Choroid plexus epithelial cell (primary cell): Measurements from ENCODE around the gene SOWAHC.
"Not testable (repeated sequence)": the region's sequence is repeated elsewhere in the genome, so short reads cannot be mapped to it uniquely, and the experiment has no call there.

Experiments
- DNase-seq: peaks from one replicate; pipeline ENCODE4 v3.0.0-alpha.2; 2010; ENCODE audit warnings: low read depth
- H3K4me3 ChIP-seq: 2 replicates; pipeline ENCODE4 v1.5.1; 2011; ENCODE audit warnings: low read depth, mild to moderate bottlenecking, control low read depth, low read length, moderate library complexity
- TF ChIP-seq, protein P1 (sequence below): conservative IDR thresholded peaks from 2 replicates; pipeline ENCODE4 v1.5.1; 2011; ENCODE audit warnings: low read depth, mild to moderate bottlenecking, control low read depth, inconsistent platforms, low read length, moderate library complexity

Gene SOWAHC

DNA sequence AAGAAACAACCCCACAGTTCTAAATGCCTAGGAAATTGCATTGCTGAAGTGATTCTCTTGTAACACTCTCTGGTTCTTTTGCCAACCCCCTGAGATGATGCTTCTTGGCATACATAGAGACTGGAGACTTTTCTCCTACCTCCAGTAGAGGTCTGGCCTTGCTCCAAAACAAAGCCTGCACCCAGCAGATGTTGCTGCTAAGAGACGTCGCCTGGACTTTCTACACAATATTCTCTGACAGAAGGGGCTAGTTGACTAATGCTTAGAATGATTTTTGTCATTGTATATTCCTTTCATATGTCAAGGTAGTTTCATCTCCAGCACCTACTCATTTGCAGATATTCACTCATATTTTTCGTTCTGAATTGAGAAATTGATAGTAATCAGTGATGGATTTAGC, 24.6 kb downstream of the SOWAHC start:
- TF ChIP-seq, protein P1, sequence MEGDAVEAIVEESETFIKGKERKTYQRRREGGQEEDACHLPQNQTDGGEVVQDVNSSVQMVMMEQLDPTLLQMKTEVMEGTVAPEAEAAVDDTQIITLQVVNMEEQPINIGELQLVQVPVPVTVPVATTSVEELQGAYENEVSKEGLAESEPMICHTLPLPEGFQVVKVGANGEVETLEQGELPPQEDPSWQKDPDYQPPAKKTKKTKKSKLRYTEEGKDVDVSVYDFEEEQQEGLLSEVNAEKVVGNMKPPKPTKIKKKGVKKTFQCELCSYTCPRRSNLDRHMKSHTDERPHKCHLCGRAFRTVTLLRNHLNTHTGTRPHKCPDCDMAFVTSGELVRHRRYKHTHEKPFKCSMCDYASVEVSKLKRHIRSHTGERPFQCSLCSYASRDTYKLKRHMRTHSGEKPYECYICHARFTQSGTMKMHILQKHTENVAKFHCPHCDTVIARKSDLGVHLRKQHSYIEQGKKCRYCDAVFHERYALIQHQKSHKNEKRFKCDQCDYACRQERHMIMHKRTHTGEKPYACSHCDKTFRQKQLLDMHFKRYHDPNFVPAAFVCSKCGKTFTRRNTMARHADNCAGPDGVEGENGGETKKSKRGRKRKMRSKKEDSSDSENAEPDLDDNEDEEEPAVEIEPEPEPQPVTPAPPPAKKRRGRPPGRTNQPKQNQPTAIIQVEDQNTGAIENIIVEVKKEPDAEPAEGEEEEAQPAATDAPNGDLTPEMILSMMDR: no peak
- peak; percentile 80 for DNase-seq
- H3K4me3 ChIP-seq: no peak overlapping the region

DNA sequence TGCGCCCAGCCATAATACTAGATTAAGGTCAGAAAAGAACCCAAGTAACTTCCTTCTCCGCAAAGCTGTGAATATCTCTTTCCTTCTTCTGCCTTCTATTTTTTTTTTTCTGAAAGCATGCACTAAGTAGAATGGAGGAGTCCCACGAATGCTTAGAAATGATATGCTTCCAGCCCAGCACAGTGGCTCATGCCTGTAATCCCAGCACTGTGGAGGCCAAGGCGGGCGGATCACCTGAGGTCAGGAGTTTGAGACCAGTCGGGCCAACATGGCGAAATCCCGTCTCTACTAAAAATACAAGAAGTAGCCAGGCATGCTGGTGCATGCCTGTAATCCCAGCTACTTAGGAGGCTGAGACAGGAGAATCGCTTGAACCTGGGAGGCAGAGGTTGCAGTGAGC, 25.8 kb downstream of the SOWAHC start:
- not testable (repeated sequence) for H3K4me3 ChIP-seq, DNase-seq

DNA sequence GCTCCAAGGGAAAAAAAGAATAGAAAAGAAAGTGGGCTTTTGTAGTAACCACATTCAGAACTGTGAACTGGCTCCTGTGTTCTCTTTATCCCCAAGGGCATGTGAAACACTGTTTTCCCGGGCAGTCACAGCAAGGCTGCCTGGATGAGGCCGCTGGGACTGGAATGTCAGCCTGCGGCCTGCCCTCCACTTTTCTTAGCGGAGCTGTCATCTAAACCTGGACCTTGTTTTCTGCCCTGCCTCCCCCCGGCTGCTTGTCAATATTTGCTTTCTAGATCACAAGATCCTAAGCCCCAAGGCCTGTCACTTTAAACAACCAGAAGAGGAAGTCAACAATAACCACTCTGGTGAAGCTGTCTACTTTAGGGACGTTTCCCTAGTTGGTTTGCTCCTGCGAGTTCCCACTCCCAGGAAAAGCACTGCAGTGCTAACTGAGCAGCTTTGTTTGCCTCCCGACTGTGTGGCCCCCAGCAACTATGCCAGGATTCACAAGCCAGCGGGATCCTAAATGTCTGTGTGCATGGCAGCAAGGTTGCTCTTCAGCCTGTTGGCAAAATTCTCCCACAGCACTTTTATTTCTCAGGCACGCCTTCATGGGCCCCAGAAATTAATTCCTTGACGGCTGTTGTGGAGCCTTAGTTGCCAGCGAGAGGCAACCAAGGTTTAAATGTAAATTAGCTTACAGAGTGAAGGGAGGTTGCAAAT, 30.6 kb downstream of the SOWAHC start:
- no peak overlapping the region for H3K4me3 ChIP-seq

DNA sequence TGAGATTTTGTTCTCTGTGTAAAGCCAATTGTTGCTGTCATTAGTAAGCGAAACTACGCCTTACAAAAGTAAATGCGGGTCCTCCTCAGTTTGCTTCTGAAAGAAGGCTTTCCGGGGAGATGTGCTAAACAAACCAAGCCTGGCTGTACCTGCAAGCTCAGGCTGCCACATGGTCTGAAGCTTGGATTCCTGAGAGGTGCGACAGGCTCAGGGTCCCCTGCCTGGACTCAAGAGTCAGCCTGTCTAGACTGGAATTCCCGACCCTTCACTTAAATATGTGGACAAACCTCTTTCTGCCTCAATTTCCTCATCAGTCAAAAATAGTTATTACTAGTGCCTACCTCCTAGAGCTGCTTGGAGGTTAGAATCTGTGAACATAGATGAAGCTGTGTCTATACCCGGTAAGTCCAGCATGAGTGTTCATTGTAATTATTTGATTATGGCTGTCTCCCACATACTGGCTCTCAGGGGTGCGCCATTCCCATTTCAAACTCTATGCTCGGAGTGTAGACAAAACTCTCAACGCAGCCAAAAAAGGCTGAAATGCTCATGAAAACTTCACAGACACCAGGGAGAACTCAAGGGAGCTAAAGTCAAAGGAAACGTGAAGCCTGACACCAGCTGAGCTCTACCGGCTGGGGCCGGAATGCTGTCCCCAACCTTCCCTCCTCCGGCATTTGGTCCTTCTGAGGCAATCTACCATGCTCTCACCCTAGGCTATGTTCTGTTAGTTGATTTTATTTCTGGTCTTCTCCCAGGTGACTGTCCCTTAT, 31.4 kb downstream of the SOWAHC start:
- TF ChIP-seq, protein P1: no peak
- DNase-seq: no peak

More for the DNA sequence above, 30.6 kb downstream of the SOWAHC start:
- TF ChIP-seq, protein P1: no peak
- DNase-seq: peak; percentile 15

DNA sequence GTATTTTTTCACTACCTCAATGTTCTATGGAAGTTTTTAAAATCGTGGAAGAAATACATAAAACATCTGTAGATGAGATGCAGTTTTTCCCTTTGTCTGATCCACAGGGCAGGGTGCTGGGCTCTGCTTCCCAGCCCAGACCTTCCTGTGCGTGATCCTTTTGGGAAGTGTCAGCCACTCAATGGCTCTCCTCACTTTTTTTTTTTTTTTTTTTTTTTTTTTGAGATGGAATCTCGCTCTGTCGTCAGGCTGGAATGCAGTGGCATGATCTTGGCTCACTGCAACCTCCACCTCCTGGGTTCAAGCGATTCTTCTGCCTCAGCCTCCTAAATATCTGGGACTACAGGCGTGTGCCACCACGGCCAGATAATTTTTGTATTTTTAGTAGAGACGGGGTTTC, 32.8 kb downstream of the SOWAHC start:
- H3K4me3 ChIP-seq: no peak overlapping the region
- no peak for DNase-seq
- TF ChIP-seq, protein P1: no peak

More for the DNA sequence above, 31.4 kb downstream of the SOWAHC start:
- no peak overlapping the region for H3K4me3 ChIP-seq

DNA sequence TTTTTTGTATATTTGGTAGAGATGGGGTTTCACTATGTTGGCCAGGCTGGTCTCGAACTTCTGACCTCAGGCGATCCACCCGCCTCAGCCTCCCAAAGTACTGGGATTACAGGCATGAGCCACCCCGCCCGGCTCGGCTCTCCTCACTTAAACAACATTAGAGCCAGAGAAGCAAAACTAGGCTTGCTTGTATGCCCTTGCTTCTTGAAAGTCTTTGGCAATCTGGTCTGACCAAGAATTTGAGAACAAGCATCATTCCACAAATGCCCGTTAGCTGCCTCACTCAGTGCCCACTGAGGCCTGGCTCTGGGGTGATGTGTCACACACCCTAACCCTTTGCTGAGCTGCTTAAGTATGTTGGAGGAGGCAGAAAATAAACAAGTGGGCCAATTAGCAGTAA, 33.5 kb downstream of the SOWAHC start:
- peak; percentile 38 for DNase-seq
- TF ChIP-seq, protein P1: no peak
- no peak overlapping the region for H3K4me3 ChIP-seq

DNA sequence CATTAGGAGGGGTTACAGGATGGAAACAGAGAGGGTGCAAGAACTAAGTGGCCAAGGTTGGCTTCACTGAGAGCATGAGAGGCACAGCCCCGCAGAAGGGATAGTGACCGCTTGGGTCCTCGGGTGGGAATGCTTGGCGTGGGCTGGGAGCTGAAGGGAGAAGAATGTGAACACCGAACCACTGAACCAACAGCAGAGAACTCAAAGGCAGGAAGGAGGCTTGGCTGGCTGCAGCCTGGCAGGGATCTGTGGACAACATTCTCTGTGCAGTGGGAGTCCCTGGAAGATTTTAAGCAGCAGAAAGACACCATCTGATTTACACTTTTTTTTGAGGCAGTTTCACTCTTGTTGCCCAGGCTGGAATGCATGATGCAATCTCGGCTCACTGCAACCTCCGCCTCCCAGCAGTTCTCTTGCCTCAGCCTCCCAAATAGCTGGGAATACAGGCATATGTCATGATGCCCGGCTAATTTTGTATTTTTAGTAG, 33.9 kb downstream of the SOWAHC start:
- peak; percentile 35 for DNase-seq
- TF ChIP-seq, protein P1: no peak
- no peak overlapping the region for H3K4me3 ChIP-seq
